ENCODE data around the gene ARNT2. TPM values are rescaled to one million over a fixed set of nuclear protein-coding genes. Genes with fewer than 3 reads are reported as not detected.

ARNT2 gene
- polyA plus RNA-seq, 2 of the 4 experiments (the other 2 are of a cell fraction), result 8.9 to 17.0 TPM

- no peak overlapping the region for H3K27ac ChIP-seq
- no peak for DNase-seq (ENCODE audit: low read depth in 1 of 2, low spot score in 1 of 2)
- H3K4me2 ChIP-seq, result no peak overlapping the region
- no peaks in the 10 kb centered on the region for H3K4me1 ChIP-seq
- ChIA-PET CTCF (interaction anchor here (0.8 to 13.8 kb wide), 5 partner anchors 17 to 307 kb away, joined by 3 to 125 read pairs (median 10); partner anchors contain the start of gene CEMIP), POLR2A (no interaction called here)
- no peak for TF ChIP-seq MAFK (IDR thresholded peaks at IDR 0.05; ENCODE audit: partially characterized antibody)
- no peak for TF ChIP-seq ZC3H11A (IDR thresholded peaks at IDR 0.05)
- no peak for TF ChIP-seq HES2 (IDR thresholded peaks at IDR 0.05)
- no peak for TF ChIP-seq TP53 (CRISPR knock-in tag; IDR thresholded peaks at IDR 0.05)
- no peak for TF ChIP-seq ELK1 (IDR thresholded peaks at IDR 0.05; ENCODE audit: low read depth, low read length)
- TF ChIP-seq TFCP2L1 (CRISPR knock-in tag; IDR thresholded peaks at IDR 0.05), result no peak
- no peak for TF ChIP-seq CBX2 (IDR thresholded peaks at IDR 0.05; ENCODE audit: borderline replicate concordance, low read depth)
- no peak for TF ChIP-seq ESRRA (IDR thresholded peaks at IDR 0.05; ENCODE audit: borderline replicate concordance, low read length)
- no peak for TF ChIP-seq NPAS2 (CRISPR knock-in tag; IDR thresholded peaks at IDR 0.05; ENCODE audit: borderline replicate concordance)
- no peak for TF ChIP-seq NFE2L2 (conservative IDR thresholded peaks at IDR 0.05; ENCODE audit: low read length)
- TF ChIP-seq ZSCAN20 (CRISPR knock-in tag; IDR thresholded peaks at IDR 0.05), result no peak
- no peak for TF ChIP-seq CEBPB (IDR thresholded peaks at IDR 0.05)
- TF ChIP-seq FOSB (CRISPR knock-in tag; IDR thresholded peaks at IDR 0.05), result no peak
- no peak for TF ChIP-seq SMC3 (IDR thresholded peaks at IDR 0.05)
- TF ChIP-seq EP300 (IDR thresholded peaks at IDR 0.05), result no peak
- TF ChIP-seq RCOR1 (IDR thresholded peaks at IDR 0.05; ENCODE audit: low read depth, low read length), result no peak
- TF ChIP-seq MAX (IDR thresholded peaks at IDR 0.05), result no peak
- TF ChIP-seq PBX3 (IDR thresholded peaks at IDR 0.05), result no peak
- TF ChIP-seq NR3C1 (IDR thresholded peaks at IDR 0.05), result no peak
- no peak for ATAC-seq
- no peak overlapping the region for H3K4me3 ChIP-seq
- FAIRE-seq, result no peak
- H3K9me3 ChIP-seq, result peaks cover 6% of the 10 kb centered on the region; the same call in 2 of the 3 replicates
- 81% methylated on average over 3 of the region's 3 CpGs for WGBS (ENCODE audit: missing lambda C conversion rate)
Observed at GRCh38 chr15:80471881-80472280, 67.7 kb downstream of the ARNT2 start.

GRCh38 chr15:80473286-80474223 is 69.4 kb downstream of the ARNT2 start:
- no peak for TF ChIP-seq NFE2L2 (conservative IDR thresholded peaks at IDR 0.05; ENCODE audit: low read length)
- TF ChIP-seq RNF2 (IDR thresholded peaks at IDR 0.05; ENCODE audit: borderline replicate concordance, low read depth), result no peak
- TF ChIP-seq CEBPB (IDR thresholded peaks at IDR 0.05), result no peak
- no peak for TF ChIP-seq CHD2 (IDR thresholded peaks at IDR 0.05; ENCODE audit: low read length, partially characterized antibody)
- TF ChIP-seq JUN (IDR thresholded peaks at IDR 0.05), result no peak
- TF ChIP-seq HEYL (CRISPR knock-in tag; IDR thresholded peaks at IDR 0.05), result no peak
- TF ChIP-seq HES2 (IDR thresholded peaks at IDR 0.05), result no peak
- no peak for TF ChIP-seq POLR2A (IDR thresholded peaks at IDR 0.05; ENCODE audit: low read length)
- TF ChIP-seq CHD4 (IDR thresholded peaks at IDR 0.05; ENCODE audit: borderline replicate concordance), result no peak
- H3K9me3 ChIP-seq, result peaks cover 6% of the 10 kb centered on the region; the same call in 2 of the 3 replicates
- no peak for FAIRE-seq
- H3K4me3 ChIP-seq, result no peak overlapping the region
- no peak overlapping the region for H3K4me2 ChIP-seq
- no peaks in the 10 kb centered on the region for H3K4me1 ChIP-seq
- WGBS (ENCODE audit: missing lambda C conversion rate), result 79% methylated on average over 8 of the region's 8 CpGs
- CTCF ChIA-PET, result interaction anchor here (0.8 to 13.8 kb wide), 13 partner anchors 10 to 306 kb away, joined by 3 to 125 read pairs (median 4); partner anchors contain the start of gene CEMIP
- ATAC-seq, result no peak
- POLR2A ChIA-PET, result no interaction called here
- H3K27ac ChIP-seq, result no peak overlapping the region
- no peak for DNase-seq (ENCODE audit: low read depth in 1 of 2, low spot score in 1 of 2)

All from A549 (cell line).